Fibroblast of skin of right quadriceps (primary cell): ENCODE measurements around the gene CGB2.
"Not testable (repeated sequence)": the region's sequence is repeated elsewhere in the genome, so short reads cannot be mapped to it uniquely, and the experiment has no call there.

Experiments
- DNase-seq: peaks from one replicate; pipeline ENCODE4 v3.0.0-alpha.2; 2013

CGB2 gene

DNA sequence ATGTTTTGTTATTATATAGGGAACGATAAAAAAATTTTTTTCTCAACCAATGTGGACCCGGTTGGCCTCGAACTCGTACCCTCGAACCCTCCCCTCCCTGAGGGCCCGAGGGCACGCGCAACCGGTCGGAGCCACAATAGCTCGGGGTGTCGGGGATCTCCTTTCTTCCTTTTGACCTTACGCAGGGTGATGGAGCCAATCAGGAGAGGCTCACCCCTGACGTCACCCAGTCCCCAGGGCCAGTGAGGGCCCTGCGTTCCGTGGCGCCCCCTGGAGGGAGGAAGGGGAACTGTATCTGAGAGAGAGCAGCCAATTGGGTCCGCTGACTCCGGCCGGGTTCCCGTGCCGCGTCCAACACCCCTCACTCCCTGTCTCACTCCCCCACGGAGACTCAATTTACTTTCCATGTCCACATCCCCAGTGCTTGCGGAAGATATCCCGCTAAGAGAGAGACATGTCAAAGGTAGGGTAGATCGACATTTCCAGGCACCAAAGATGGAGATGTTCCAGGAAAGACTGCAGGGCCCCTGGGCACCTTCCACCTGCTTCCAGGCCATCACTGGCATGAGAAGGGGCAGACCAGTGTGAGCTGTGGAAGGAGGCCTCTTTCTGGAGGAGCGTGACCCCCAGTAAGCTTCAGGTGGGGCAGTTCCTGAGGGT, at the start of gene CGB2:
TSS of gene CGB2 (plus strand) at position 249 of the 660 bp plus-strand sequence. CDS start at position 455, 206 bp downstream.
- not testable (repeated sequence) for DNase-seq

DNA sequence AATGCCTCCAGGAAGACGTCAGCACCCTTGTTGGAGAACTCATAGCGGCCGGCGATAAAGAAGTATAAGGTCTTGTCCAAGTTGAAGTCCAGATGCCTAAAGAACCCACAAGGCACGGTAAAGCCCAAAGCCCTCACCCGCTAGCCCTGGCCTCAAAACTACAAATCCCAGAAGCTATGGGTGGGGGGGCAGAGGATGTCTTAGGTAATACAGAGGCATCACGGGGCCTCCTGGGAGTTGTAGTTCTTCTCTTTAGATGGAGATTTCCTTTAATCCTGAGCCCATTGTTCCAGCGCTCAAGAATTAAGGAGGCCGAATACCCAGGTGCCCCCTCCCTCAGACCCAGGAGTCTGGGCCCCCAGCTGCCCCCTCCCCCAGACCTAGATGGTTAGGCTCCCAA, 49.4 kb upstream of the CGB2 start:
- DNase-seq: no peak

DNA sequence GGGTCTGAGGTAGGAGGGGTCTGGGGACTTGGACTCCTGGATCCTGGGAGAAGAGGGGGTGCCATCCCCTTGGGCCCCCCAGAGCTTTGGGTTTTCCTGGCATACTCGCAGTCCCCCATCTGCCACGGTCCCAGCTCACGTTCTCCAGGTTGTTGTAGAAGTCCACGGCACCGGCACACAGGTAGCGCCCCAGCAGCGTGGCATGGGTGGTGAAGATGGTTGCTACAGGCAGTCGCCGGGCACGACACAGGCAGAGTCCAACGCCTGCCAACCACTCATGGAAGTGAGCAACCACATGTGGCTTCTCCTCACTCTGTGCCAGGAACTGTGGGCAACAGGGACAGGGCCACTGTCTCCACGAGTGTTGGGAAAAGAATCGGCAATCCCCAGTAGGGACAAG, 46.0 kb upstream of the CGB2 start:
- DNase-seq: no peak

DNA sequence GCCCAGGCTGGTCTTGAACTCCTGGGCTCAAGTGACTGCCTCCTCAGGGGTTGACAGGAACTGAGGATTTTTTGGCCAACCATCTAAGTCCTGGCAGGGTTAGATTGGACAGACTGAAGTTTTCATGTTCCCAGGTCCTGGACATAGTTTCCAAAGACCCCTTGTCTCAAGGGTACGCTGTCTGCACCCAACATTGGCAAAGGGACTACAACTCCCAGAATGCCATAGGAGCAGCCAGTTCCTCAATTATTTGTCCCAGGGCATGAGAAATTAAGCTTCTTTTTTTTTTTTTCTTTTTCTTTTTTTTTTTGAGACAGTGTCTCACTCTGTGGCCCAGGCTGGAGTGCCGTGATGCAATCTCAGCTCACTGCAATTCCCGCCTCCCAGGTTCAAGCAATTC, 45.5 kb upstream of the CGB2 start:
- no peak for DNase-seq

DNA sequence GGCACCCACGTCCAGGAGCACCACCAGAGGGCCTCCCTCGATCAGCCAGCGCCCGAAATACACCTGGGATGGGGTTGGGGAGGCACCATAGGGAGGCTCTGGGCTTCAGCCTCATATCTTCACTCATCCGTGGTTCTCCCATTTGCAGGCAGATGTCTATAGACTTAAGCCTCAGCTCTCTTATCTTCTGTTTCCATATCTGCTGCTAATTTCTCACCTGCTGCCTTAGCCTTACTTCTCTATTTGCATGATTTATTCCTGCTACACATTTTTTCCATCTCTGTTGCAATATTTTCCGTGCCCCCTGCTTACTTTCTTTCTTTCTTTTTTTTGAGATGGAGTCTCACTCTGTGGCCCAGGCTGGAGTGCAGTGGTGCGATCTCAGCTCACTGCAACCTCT, 44.4 kb upstream of the CGB2 start:
- DNase-seq: no peak

DNA sequence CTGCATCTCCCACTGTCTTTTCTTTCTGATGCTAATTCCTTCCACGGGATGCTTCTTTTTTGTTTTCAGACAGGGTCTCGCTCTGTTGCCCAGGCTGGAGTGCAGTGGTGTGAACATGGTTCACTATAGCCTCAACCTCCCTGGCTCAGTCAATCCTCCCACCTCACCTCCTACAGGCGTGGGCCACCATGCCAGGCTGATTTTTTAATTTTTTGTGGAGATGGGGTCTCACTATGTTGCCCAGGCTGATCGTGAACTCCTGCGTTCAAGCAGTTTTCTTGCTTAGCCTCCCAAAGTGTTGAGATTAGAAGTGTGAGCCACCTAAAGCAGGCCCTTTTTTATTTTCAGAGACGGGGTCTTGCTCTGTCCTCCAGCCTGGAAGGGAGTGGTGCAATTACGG, 43.4 kb upstream of the CGB2 start:
- no peak for DNase-seq

DNA sequence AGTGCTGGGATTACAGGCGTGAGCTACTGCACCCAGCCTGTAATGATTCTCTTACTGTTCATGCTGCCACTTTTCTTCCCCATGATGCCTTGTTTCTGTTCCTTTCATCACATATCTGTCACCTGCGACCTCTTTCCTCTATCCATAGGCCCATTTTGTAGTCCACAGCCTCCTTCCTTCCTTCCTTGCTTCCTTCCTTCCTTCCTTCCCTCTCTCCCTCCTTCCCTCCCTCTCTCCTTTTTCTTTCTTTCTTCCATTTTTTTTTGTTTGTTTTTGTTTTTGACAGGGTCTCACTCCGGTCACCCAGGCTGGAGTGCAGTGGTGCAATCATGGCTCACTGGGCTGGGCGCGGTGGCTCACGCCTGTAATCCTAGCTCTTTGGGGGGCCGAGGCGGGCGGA, 42.8 kb upstream of the CGB2 start:
- no peak for DNase-seq

DNA sequence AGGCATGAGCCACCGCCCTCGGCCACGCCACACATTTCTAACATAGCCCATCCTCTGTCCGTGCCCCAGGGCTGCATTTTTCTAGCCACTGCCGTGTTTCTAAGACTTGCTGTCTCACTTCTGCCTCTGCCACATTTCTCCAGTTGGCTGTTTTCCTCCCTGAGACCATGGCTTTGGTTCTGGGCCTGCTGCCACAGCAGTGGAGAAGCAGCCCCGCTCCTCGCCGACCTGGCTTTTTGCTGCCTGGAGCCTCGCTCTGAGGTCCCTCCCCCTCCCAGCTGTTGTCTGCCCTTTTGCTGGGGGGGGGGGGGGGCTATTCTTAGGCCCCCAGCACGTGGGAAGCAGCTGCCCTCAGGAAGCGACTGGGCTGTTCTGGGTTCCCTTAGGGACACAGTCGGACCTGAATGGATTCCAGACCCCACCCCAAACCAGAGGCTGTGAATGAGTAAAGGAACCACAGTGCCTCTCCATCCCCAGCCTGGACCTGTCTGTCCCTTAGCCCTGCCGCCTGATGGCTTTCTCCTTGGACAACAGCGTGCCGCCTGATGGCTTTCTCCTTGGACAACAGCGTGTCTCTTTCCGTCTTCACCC, 41.9 kb upstream of the CGB2 start:
- DNase-seq: no peak

DNA sequence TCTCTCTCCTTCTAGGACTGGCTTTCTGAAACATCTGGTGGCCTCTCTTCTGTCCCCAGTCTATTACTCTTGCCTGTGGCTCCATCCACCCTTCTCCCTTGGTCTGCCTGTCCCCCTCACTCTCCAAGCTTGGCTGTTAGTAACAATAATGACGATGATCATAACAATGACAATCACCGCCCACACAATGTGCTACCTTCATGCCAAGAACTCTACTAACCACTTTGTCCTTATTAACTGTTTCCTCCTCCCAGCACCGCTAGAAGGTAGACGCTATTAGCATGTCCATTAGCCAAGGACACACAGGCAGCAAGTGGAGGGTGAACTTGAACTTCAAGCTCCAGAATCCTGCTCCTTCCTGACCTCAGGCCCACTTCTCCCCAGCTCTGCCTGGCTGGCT, 41.3 kb upstream of the CGB2 start:
- DNase-seq: no peak

DNA sequence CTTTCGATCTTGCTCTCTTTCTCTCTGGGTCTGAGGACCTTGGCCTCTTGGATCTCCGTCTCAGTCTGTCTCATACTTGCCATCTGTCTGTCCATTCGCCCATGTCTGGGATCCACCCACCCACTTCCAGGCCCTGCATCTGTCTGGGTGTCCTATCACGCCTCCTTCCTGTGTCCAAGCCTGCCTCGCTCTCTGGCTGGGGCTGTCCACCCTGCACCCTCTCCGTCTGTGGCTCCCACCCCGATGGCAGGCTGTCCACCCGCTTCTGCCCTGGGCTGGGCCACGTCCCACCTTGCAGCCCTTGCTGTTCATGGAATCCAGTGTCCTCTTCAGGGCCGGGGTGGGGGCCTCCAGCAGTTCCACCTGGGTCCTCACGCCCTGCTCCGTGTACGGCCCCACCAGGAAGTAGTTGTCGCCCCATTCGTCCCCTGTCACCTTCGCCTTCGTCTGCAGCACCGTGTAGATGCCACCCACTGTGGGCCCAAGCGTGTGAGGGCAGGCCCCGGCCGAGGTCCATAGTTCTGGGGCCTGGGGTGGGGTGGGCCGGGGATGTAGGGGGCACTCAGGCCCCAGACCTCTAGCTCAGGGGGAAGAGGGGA, 40.6 kb upstream of the CGB2 start:
- DNase-seq: no peak

DNA sequence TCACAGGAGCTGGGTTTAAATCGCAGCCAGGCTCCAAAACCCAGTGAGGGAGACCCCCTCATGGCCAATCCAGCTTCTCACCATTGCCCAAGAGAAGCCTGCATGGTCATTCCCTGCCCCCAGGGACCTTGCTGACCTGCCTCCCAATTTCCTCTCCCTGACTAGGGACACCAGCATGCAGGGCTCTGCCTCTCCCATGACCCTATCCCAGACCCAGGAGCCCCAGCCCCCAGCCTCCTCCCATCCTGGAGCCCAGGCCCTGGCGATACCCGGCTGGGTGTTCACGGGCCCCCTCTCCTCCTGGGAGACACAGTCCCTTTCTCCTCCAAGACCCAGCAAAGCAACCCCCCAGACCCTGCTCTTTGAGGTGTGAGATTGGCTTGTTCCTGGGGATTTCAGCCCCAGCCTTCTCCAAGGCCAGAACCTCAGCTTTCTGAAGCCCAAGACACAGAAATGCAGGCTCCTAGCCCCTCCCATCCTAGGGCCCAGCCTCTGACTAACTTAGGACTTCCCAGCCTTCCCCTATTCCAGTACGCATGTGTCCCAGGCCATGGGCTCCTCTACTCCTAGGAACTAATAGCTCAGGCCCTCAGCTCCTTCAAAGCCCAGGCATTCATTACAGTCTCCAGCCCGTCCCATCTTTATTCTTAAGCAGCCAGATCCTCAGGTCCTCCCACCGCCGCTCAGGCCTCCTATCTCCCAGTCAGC, 39.7 kb upstream of the CGB2 start:
- DNase-seq: peak; percentile 76

DNA sequence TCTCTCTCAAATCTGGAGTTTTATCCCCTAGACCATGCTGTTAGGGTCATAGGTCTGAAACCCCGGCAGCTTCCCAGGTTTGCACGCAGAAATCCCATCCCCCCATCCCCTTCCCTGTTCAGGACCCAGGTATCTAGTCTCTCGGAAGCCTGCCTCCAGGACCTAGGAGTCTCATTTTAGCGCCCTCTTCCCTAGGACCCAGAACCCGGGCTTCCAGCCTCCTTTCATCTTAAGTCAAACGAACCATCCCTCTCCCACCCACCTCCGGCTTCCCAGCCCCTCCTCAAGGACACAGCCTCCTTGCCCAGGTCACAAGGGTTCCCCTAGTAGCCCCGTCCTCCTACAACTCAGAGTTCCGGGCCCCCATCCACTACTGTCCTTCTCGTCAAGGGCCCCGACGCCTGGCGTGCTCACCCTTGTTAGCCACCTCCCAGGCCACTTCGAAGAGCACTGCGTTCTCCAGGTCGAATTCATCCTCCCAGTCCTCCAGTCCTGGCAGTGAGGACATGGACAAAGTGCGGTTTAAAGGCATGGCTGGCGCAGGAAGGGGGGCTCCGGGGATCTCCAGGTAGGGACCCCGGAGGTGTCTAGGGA, 39.0 kb upstream of the CGB2 start:
- DNase-seq: no peak

DNA sequence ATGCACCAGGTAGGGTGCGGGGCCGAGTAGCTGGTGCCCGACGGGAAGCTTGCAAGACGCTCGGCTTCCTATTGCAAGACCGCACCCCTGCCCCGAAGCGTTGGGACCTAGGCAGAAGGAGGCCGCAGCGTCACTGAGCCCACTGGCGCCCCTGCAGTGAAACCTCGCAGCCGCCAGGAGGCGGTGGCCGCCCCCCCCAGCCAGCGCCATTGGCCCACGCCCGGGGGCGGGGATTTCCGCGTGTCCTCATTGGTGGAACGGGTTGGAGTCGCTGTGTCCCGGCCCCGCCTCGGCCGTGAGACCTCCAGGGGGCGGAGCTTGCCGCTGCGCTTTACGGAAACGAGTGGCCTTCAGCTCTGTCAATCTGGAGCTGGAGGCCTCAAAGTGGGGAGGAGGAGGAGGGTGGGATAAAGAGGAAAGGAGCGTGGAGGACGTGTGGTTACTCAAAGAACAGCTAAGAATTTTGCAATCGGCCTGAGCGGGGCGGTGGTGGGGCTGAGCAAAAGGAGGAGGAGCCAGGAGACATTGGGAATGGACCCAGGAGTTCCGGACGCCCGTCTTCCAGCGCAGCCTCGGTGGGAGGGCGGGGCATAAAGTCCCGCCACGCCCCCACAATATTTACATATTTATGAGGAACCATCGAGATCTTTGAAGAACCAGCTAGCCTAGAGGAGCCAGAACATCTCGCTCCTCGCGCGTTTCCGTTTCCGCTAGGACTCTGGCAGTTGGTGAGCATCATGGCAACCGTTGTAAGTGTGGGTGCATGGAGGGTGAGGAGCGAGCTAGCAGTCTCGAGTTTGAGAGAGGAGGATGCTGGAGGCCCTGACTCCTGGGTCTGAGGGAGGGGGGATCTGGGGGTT, 38.3 kb upstream of the CGB2 start, which contains the start of the genes GYS1 and RUVBL2:
TSS of gene GYS1 (minus strand) at position 135 of the 860 bp plus-strand sequence. CDS start 197 bp downstream, outside the sequence.
TSS of gene RUVBL2 (plus strand) at position 713 of the 860 bp plus-strand sequence. CDS start at position 738, 25 bp downstream.
- peak; percentile 100 for DNase-seq

DNA sequence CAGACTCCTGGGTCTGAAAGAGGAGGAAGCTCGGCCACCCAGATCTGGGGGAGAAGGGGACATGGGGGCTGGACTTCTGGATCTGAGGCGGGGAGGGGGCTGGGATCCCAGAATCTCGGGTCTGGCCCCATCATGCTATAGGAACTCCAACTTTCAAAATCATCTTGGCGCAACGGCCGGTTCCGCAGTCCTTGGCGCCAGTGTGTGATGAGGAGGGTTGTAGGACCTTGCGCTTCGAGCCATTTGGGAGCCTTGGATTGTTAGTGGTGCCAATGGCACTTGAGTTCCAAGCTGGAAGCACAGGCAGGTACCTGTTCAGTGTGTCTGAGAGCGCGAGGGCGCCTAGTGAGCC, 37.7 kb upstream of the CGB2 start:
- peak; percentile 13 for DNase-seq

DNA sequence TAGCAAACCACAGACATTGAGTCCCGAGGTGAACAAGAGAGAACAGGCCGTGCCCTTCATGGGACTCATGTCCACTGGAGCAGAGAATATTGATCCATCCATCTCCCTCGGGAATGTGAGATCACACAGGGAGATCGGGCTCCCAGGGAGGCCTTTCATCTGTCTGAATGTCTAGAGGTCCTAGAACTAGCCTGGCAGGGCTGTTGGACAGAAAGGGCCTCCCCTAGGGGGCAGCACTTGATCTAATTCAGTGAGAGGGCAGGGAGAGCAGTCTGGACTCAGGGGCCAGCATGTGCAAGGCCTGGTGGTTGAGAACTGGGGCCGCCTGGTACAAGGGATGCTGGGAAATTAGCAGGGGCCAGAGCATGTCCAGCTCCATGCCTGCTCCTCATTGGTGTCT, 33.7 kb upstream of the CGB2 start:
- peak; percentile 37 for DNase-seq

DNA sequence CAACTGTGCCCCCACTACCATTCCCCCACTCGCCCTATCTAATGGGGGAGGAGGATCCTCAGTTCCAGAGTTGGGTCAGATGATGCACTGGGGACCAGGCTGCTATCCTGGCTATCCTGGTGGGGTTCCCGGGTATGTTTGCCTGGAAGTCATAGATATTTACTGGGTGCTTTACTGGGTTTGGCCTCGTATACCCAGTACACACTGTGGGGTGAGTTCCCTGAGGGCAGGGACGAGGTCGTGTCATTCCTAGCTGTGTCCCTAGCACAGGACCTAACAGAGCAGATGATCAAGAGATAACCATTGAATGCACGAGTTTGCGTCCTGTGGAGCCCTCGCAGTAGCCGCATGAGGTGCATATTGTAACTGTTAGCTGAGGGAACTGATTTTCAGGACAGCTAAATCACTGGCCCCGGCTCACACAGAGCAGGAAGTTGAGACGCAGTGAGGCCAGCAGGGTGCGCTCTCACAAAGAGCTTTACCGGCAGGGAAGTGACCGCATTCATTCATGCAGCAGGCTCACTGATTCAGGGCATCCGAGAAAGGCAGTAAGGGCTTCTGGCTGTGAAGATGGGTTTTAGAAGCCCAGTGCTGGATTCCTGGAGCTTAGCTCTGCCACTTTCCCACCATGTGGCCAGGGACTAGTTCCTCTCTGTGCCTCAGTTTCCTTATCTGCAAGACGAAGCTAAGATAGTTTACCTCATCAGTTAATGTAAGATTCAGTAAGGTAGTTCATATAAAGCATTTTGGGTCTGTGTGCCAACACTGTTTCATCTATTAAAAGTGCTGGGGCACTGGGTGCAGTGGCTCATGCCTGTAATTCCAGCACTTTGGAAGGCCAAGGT, 32.0 kb upstream of the CGB2 start:
- DNase-seq: peak; percentile 60

DNA sequence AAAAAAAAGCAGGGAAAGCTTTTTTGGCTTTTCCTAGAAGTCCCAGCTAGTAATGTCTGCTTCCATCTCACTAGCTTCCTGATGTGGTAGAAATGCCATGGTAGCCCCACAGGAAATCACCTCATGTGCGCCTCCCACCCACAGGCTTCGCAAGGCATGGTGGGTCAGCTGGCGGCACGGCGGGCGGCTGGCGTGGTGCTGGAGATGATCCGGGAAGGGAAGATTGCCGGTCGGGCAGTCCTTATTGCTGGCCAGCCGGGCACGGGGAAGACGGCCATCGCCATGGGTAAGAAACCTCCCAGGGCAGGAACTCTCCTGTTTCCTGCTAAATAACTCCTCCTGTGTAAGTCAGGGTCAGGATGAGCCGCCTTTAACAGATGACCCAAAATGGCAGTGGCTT, 27.6 kb upstream of the CGB2 start:
- DNase-seq: no peak

DNA sequence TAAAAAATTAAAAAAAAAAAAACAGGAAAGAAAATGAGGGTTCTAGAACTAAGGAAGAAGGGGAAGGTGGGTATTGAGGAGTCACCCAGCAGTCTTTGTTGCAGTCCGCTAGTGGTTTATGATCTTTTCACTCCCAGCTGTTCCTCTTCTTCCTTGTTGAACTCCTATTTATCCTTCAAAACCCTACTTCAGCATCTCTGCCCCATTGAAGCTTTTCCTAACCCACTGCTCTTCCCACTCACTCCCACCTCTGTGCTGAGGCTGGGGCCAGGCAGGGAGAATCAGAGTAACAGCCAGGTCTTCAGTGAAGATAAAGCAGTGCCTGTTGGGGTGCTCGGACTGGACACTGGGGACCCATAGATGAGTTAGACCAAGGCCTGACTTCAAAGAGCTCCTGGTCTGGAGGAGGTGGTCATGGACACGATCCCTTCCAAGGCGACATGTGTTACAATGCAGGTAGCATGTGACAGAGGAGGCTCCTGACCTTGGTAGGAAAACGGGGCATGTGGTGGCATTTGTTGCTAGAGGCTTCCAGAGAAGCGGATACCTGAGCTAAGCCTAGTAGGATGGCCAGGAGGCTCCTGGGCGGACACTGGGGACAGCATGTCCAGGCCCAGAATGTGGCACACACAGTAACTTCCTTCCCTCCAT, 26.6 kb upstream of the CGB2 start:
- DNase-seq: no peak

DNA sequence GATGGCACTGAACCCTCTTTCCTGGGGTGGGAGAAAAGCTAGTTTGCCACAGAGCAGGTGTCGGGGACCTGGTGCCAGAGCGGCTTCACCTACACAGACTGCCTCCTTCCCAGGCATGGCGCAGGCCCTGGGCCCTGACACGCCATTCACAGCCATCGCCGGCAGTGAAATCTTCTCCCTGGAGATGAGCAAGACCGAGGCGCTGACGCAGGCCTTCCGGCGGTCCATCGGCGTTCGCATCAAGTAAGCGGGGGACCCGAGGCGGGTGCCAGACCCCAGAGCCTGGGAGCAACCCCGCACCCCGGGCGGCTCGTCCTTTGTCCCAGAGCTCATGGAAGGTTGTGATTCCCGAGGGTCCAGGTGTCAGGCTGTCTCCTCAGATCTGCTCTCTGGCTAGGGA, 24.8 kb upstream of the CGB2 start:
- DNase-seq: no peak

DNA sequence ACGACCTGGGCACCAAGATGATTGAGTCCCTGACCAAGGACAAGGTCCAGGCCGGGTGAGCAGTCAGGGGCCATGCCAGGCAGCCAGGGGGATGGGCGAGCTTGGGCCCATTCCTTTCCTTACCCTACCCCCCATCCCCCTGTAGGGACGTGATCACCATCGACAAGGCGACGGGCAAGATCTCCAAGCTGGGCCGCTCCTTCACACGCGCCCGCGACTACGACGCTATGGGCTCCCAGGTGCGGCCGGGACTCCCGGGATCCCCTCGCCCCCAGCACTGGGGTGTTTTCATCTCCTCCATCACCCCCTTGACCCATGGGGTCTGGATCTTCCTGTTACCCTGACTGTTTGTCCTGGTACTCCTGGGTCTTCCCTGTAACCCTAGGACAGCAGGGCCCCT, 21.9 kb upstream of the CGB2 start:
- DNase-seq: no peak

DNA sequence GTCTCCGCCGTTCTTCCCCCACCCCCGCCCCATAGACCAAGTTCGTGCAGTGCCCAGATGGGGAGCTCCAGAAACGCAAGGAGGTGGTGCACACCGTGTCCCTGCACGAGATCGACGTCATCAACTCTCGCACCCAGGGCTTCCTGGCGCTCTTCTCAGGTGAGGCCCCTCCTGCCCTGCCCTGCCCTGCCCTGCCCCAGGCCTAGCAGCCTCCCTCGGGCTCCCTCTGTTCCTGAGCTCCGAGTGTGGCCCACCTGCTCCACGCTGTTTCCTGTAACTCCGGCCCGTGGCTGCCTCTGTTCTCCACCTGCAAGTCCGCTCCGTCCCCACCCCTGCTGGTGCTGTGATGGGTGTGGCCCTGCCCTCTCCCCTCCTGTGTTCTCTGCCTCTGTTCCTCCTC, 21.2 kb upstream of the CGB2 start:
- DNase-seq: no peak
